Panc1 (cell line): Measurements from ENCODE around the gene CDH13.

Source experiments
- POLR2AphosphoS5 ChIP-seq: IDR thresholded peaks from 2 replicates; pipeline ENCODE4 v1.6.1; 2012; ENCODE audit warnings: mild to moderate bottlenecking, low read depth, low read length, moderate library complexity
- SIN3A ChIP-seq: IDR thresholded peaks from 2 replicates; pipeline ENCODE4 v1.6.1; 2012; ENCODE audit warnings: low read depth, mild to moderate bottlenecking, low read length, moderate library complexity, borderline replicate concordance; ENCODE audit not compliant: insufficient read depth
- TCF7L2 ChIP-seq: IDR thresholded peaks from 2 replicates; pipeline ENCODE4 v1.6.1; 2011; ENCODE audit warnings: mild to moderate bottlenecking, low read depth, low read length, inconsistent platforms
- TF ChIP-seq, protein P1 (sequence below): fragments of 450-650 bp; IDR thresholded peaks from 2 replicates; pipeline ENCODE4 v1.5.1; 2017; ENCODE audit warnings: mild to moderate bottlenecking

DNA sequence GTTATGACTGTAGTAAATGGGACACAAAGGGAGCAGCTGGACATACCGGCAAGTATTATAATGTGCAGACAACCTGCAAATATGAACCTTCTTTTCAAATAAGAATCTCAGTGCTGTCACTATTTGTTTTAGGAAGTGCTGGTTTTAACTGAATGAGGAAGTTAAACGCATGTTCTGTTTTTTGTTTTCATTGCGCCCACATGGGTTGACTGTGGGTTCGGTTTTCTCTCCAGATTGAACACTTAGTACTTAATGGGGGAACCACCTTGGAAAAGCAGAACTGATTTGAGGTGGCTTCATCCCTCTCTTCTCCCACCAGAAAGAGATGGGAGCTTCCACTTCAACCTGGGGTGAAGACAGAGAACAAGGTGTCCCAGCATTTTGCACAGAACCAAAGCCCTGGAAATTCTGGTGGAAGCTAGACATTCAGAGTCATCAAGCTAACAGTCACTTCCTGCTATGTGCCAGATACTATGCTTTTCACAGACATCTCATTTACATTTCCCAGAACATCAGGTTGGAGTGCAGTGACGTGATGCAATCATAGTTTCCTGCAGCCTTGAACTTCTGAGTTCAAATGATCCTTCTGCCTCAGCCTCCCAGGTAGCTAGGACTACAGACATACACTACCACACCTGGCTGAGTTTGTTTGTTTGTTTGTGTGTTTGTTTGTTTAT, 149.8 kb downstream of the CDH13 start:
- no peak for TF ChIP-seq SIN3A
- TF ChIP-seq POLR2AphosphoS5, result no peak
- TF ChIP-seq, protein P1, sequence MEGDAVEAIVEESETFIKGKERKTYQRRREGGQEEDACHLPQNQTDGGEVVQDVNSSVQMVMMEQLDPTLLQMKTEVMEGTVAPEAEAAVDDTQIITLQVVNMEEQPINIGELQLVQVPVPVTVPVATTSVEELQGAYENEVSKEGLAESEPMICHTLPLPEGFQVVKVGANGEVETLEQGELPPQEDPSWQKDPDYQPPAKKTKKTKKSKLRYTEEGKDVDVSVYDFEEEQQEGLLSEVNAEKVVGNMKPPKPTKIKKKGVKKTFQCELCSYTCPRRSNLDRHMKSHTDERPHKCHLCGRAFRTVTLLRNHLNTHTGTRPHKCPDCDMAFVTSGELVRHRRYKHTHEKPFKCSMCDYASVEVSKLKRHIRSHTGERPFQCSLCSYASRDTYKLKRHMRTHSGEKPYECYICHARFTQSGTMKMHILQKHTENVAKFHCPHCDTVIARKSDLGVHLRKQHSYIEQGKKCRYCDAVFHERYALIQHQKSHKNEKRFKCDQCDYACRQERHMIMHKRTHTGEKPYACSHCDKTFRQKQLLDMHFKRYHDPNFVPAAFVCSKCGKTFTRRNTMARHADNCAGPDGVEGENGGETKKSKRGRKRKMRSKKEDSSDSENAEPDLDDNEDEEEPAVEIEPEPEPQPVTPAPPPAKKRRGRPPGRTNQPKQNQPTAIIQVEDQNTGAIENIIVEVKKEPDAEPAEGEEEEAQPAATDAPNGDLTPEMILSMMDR, result no peak
- no peak for TF ChIP-seq TCF7L2
